Panc1 (cell line): ENCODE results near the gene RBFA. TPM values are rescaled to one million over a fixed set of nuclear protein-coding genes. Genes with fewer than 3 reads are reported as not detected.

Experiments used
- ATAC-seq: fragments of 200-7000 bp; cut with Tn5 transposase; 2 replicates; pipeline ENCODE4 v1.9.1; 2020; ENCODE audit warnings: mild to moderate bottlenecking, moderate library complexity
- BruUV-seq: library from RNA; stranded (reverse); fragments of 400-500 nt; replicated peaks from 2 replicates; lab custom pipeline; 2021; lab: Mats Ljungman, UMichigan
- CTCF ChIA-PET: fragments of 300-600 bp; sonication (Branson Sonifier 250); formaldehyde crosslinking; loops from one replicate; lab custom pipeline; 2022; ENCODE audit warnings: antibody characterized with exemption; lab: Charles Lee
- POLR2A ChIA-PET: fragments of 300-600 bp; sonication (Branson Sonifier 250); formaldehyde crosslinking; loops from one replicate; lab custom pipeline; 2022; ENCODE audit warnings: antibody characterized with exemption; lab: Charles Lee
- DNase-seq: peaks from one replicate; pipeline ENCODE4 v3.0.0-alpha.2; 2010; ENCODE audit warnings: low read depth, low spot score
- H3K27ac ChIP-seq: 2 replicates; pipeline ENCODE4 v1.5.1; 2011; ENCODE audit warnings: mild to moderate bottlenecking, low read length, inconsistent platforms
- H3K27me3 ChIP-seq: fragments of 200-500 bp; sonication (Bioruptor generic); 2 replicates; pipeline ENCODE4 v1.6.0; 2014; ENCODE audit warnings: low read length, inconsistent platforms; ENCODE audit not compliant: control insufficient read depth, insufficient read depth
- H3K36me3 ChIP-seq: fragments of 200-500 bp; sonication (Bioruptor generic); 2 replicates; pipeline ENCODE4 v1.5.1; 2014; ENCODE audit warnings: inconsistent platforms, mild to moderate bottlenecking, low read length, moderate library complexity; ENCODE audit not compliant: control insufficient read depth, insufficient read depth
- H3K4me1 ChIP-seq: 2 replicates; pipeline ENCODE4 v1.5.1; 2011; ENCODE audit warnings: inconsistent platforms, mild to moderate bottlenecking, low read length, moderate library complexity; ENCODE audit not compliant: control insufficient read depth, insufficient read depth
- H3K4me3 ChIP-seq, 2 experiments: 2 replicates each; pipeline ENCODE4 v1.5.1; 2011 to 2012; ENCODE audit warnings: low read depth in 2 of 2, low read length in 2 of 2, mild to moderate bottlenecking in 2 of 2, inconsistent platforms in 1 of 2, moderate library complexity in 1 of 2
- H3K9me3 ChIP-seq: fragments of 200-500 bp; sonication (Bioruptor generic); 2 replicates; pipeline ENCODE4 v1.5.1; 2014; ENCODE audit warnings: low read depth, mild to moderate bottlenecking, inconsistent platforms, low read length, moderate library complexity; ENCODE audit not compliant: control insufficient read depth, insufficient read depth
- POLR2AphosphoS5 ChIP-seq: IDR thresholded peaks from 2 replicates; pipeline ENCODE4 v1.6.1; 2012; ENCODE audit warnings: mild to moderate bottlenecking, low read depth, low read length, moderate library complexity
- SIN3A ChIP-seq: IDR thresholded peaks from 2 replicates; pipeline ENCODE4 v1.6.1; 2012; ENCODE audit warnings: low read depth, mild to moderate bottlenecking, low read length, moderate library complexity, borderline replicate concordance; ENCODE audit not compliant: insufficient read depth
- TCF7L2 ChIP-seq: IDR thresholded peaks from 2 replicates; pipeline ENCODE4 v1.6.1; 2011; ENCODE audit warnings: mild to moderate bottlenecking, low read depth, low read length, inconsistent platforms
- in situ Hi-C: cut with HindIII; loops from 2 replicates; pipeline ENCODE4 v1.10.0; 2016; ENCODE audit warnings: low sequenced_read_pairs, low pct_unique_long_range_greater_than_20kb
- intact Hi-C: fragments of 100-400 bp; cut with micrococcal nuclease; formaldehyde crosslinking; loops from one replicate; pipeline ENCODE4 v1.10.0; 2022; ENCODE audit not compliant: unreplicated experiment
- total RNA-seq: library from RNA; stranded (reverse); gene quantifications from one replicate; pipeline ENCODE4 v1.2.1, GENCODE V29; 2021; ENCODE audit not compliant: unreplicated experiment
- TF ChIP-seq, protein P1 (sequence below): fragments of 450-650 bp; IDR thresholded peaks from 2 replicates; pipeline ENCODE4 v1.5.1; 2017; ENCODE audit warnings: mild to moderate bottlenecking
- TF ChIP-seq, protein P2 (sequence below), 2 experiments: IDR thresholded peaks; 2 replicates each; pipeline ENCODE4 v1.6.1; 2011 to 2012; ENCODE audit warnings: low read depth in 2 of 2, control low read depth in 1 of 2, low read length in 1 of 2, mild to moderate bottlenecking in 1 of 2, moderate library complexity in 1 of 2; ENCODE audit not compliant: insufficient read depth in 1 of 2

RBFA gene
- total RNA-seq, 1 experiment from 2014 or later, result 83.1 TPM

DNA sequence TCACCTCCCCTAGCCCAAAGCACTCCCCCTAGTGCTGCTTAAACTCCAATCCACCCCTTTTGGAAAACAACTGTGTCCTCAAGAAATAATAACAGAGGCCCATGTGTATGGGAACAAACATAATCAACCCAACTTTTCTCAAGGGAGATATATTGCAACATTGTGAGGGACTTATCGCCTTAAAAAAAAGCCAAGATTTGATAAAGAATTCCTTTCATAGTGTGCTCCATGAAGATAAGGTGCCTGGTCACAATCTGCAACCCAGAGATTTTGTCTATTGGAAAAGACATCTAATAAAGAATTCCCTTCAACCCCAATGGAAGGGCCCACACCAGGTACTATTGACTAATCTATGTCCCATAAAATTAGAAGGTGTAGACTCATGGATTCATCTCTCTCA, 4.5 kb upstream of the RBFA start:
- Histone ChIP-seq H3K36me3 (no peaks in the 10 kb centered on the region; the same call in 1 of the 2 replicates), H3K27ac (no peak overlapping the region), H3K27me3 (no peaks in the 10 kb centered on the region), H3K9me3 (peaks cover under 1% of the 10 kb centered on the region; the same call in 1 of the 2 replicates), H3K4me1 (no peaks in the 10 kb centered on the region), H3K4me3 (no peak overlapping the region)
- in situ Hi-C loops, result no loop called here
- TF ChIP-seq, protein P1, sequence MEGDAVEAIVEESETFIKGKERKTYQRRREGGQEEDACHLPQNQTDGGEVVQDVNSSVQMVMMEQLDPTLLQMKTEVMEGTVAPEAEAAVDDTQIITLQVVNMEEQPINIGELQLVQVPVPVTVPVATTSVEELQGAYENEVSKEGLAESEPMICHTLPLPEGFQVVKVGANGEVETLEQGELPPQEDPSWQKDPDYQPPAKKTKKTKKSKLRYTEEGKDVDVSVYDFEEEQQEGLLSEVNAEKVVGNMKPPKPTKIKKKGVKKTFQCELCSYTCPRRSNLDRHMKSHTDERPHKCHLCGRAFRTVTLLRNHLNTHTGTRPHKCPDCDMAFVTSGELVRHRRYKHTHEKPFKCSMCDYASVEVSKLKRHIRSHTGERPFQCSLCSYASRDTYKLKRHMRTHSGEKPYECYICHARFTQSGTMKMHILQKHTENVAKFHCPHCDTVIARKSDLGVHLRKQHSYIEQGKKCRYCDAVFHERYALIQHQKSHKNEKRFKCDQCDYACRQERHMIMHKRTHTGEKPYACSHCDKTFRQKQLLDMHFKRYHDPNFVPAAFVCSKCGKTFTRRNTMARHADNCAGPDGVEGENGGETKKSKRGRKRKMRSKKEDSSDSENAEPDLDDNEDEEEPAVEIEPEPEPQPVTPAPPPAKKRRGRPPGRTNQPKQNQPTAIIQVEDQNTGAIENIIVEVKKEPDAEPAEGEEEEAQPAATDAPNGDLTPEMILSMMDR, result no peak
- TF ChIP-seq POLR2AphosphoS5 (no peak), TCF7L2 (no peak), SIN3A (no peak)
- TF ChIP-seq, protein P2, sequence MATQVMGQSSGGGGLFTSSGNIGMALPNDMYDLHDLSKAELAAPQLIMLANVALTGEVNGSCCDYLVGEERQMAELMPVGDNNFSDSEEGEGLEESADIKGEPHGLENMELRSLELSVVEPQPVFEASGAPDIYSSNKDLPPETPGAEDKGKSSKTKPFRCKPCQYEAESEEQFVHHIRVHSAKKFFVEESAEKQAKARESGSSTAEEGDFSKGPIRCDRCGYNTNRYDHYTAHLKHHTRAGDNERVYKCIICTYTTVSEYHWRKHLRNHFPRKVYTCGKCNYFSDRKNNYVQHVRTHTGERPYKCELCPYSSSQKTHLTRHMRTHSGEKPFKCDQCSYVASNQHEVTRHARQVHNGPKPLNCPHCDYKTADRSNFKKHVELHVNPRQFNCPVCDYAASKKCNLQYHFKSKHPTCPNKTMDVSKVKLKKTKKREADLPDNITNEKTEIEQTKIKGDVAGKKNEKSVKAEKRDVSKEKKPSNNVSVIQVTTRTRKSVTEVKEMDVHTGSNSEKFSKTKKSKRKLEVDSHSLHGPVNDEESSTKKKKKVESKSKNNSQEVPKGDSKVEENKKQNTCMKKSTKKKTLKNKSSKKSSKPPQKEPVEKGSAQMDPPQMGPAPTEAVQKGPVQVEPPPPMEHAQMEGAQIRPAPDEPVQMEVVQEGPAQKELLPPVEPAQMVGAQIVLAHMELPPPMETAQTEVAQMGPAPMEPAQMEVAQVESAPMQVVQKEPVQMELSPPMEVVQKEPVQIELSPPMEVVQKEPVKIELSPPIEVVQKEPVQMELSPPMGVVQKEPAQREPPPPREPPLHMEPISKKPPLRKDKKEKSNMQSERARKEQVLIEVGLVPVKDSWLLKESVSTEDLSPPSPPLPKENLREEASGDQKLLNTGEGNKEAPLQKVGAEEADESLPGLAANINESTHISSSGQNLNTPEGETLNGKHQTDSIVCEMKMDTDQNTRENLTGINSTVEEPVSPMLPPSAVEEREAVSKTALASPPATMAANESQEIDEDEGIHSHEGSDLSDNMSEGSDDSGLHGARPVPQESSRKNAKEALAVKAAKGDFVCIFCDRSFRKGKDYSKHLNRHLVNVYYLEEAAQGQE (IDR thresholded peaks at IDR 0.05; ENCODE audit: insufficient read depth in 1 of 2, low read depth in 2 of 2, low read length in 1 of 2), result no peak
- intact Hi-C loops, result loop anchor here (5.0 to 10.0 kb wide), 2 partner anchors 42 to 125 kb away; partner anchors contain the start of gene TXNL4A
- BruUV-seq, result no TSS peak
- CTCF ChIA-PET, result no interaction called here
- DNase-seq (no peak), ATAC-seq (no peak)
- POLR2A ChIA-PET, result no interaction called here

DNA sequence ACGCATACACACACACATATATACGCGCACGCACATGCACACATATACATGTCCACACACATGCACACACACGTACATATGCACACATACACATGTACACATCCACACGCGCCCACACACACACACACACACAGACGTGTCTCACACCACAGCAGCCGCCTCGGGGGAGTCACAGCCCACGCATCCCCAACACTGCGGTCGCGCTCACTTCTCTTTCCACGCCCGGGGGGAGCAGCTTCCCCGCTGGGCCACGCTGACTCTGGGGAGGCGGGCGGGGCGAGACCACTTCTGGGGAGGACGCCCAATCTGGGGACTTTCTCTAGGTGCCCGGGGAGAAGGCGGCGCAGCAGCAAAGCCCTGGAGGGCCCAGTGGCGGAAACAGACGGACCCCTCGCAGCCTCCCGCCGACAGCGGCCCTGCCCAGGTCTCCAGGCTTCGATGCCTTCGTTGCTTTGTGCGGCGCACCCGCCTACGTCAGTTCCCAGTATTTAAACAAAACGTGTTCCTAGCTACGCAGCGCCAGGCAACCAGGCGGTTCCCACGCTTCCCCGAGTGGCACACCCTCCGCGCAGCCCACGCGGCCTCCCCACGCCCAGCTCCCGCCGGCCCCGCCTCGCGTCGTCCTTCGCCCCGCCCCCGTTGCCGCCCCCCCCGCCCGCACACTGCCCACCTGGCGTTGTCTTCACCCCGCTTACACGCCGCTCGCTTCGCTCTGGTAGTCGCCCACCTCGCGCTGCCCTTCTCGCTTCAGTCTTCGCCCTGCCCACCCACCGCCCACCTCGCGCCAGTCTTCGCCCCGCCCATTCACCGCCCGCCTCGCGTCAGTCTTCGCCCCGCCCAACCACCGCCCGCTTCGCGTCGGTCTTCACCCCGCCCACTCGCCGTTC, 810 bp upstream of the RBFA start:
- CTCF ChIA-PET, result interaction anchor here (0.6 to 0.9 kb wide), 5 partner anchors 9 to 223 kb away, joined by 3 to 12 read pairs (median 3); no protein-coding TSS in a partner anchor
- in situ Hi-C loops, result no loop called here
- POLR2A ChIA-PET, result interaction anchor here (0.6 to 1.6 kb wide), 7 partner anchors 44 to 114 kb away, joined by 3 to 11 read pairs (median 4); partner anchors contain the start of gene ADNP2
- no peaks in the 10 kb centered on the region; the same call in none of the 2 replicates for H3K36me3 ChIP-seq
- H3K27ac ChIP-seq, result peak overlapping the region; percentile 82
- no TSS peak for BruUV-seq
- intact Hi-C loops, result loop anchor here (10.0 kb wide), 1 partner anchor 121 kb away; no protein-coding TSS in a partner anchor
- H3K4me1 ChIP-seq, result peaks cover 10% of the 10 kb centered on the region
- DNase-seq, result no peak
- TF ChIP-seq SIN3A, result peak; percentile 87
- TF ChIP-seq TCF7L2, result no peak
- TF ChIP-seq, protein P1, result no peak
- TF ChIP-seq, protein P2 (IDR thresholded peaks at IDR 0.05; ENCODE audit: insufficient read depth in 1 of 2, low read depth in 2 of 2, low read length in 1 of 2), result no peak
- TF ChIP-seq POLR2AphosphoS5, result peak; percentile 70; the same call in 1 of the 2 replicates
- H3K9me3 ChIP-seq, result no peaks in the 10 kb centered on the region
- peak overlapping the region; percentile 72 to 82 for H3K4me3 ChIP-seq
- peak; percentile 89 for ATAC-seq
- no peaks in the 10 kb centered on the region for H3K27me3 ChIP-seq
